Duodenal mucosa (tissue), 2 donors: ENCODE results near the gene TSC22D3.

Source experiments
- H3K27ac ChIP-seq: one replicate; pipeline ENCODE4 v1.7.0; 2013; ENCODE audit warnings: low read depth, low read length
- H3K27me3 ChIP-seq, 2 donors: one replicate each; pipeline ENCODE4 v1.7.0; 2013; ENCODE audit warnings: low read length in 2 of 2, control low read depth in 1 of 2; ENCODE audit not compliant: insufficient read depth in 2 of 2, control insufficient read depth in 1 of 2
- H3K36me3 ChIP-seq, 2 donors: one replicate each; pipeline ENCODE4 v1.7.0; 2013; ENCODE audit warnings: low read length in 2 of 2, control low read depth in 1 of 2; ENCODE audit not compliant: insufficient read depth in 2 of 2, control insufficient read depth in 1 of 2
- H3K4me1 ChIP-seq, 2 donors: one replicate each; pipeline ENCODE4 v1.7.0; 2013; ENCODE audit warnings: low read length in 2 of 2, control low read depth in 1 of 2; ENCODE audit not compliant: insufficient read depth in 2 of 2, control insufficient read depth in 1 of 2
- H3K4me3 ChIP-seq, 2 donors: one replicate each; pipeline ENCODE4 v1.7.0; 2013; ENCODE audit warnings: low read length in 2 of 2, low read depth in 1 of 2
- H3K9ac ChIP-seq, 2 donors: one replicate each; pipeline ENCODE4 v1.7.0; 2013; ENCODE audit warnings: low read length in 2 of 2, low read depth in 1 of 2
- H3K9me3 ChIP-seq, 2 donors: one replicate each; pipeline ENCODE4 v1.7.0; 2013; ENCODE audit warnings: low read length in 2 of 2, control low read depth in 1 of 2; ENCODE audit not compliant: control insufficient read depth in 1 of 2

The TSC22D3 gene

GRCh38 chrX:107776649-107777535 lies 1.3 kb upstream of the TSC22D3 start:
- H3K36me3 ChIP-seq: no peaks in the 10 kb centered on the region
- no peaks in the 10 kb centered on the region for H3K27me3 ChIP-seq
- H3K9me3 ChIP-seq: no peaks in the 10 kb centered on the region
- H3K9ac ChIP-seq: peak overlapping the region; percentile 39 to 54
- peak overlapping the region; percentile 77 for H3K4me3 ChIP-seq
- peaks cover 0 to 10% of the 10 kb centered on the region in 2 donors for H3K4me1 ChIP-seq
- H3K27ac ChIP-seq: peak overlapping the region; percentile 3

- Histone ChIP-seq H3K27ac (no peak overlapping the region), H3K4me3 (peak overlapping the region; percentile 77), H3K9ac (peak overlapping the region; percentile 49 to 54)
Measured at GRCh38 chrX:107775000-107775733, 420 bp downstream of the TSC22D3 start.

GRCh38 chrX:107773906-107774435 lies 1.6 kb downstream of the TSC22D3 start:
- Histone ChIP-seq H3K4me1 (peaks cover 0 to 10% of the 10 kb centered on the region in 2 donors), H3K4me3 (peak overlapping the region; percentile 77), H3K36me3 (no peaks in the 10 kb centered on the region), H3K27ac (no peak overlapping the region), H3K9ac (no peak overlapping the region), H3K9me3 (no peaks in the 10 kb centered on the region), H3K27me3 (no peaks in the 10 kb centered on the region)

More at GRCh38 chrX:107775000-107775733, 420 bp downstream of the TSC22D3 start:
- H3K9me3 ChIP-seq: no peaks in the 10 kb centered on the region
- no peaks in the 10 kb centered on the region for H3K36me3 ChIP-seq
- H3K4me1 ChIP-seq: peaks cover 0 to 10% of the 10 kb centered on the region in 2 donors
- no peaks in the 10 kb centered on the region for H3K27me3 ChIP-seq

- Histone ChIP-seq H3K27ac (no peak overlapping the region), H3K27me3 (no peaks in the 10 kb centered on the region), H3K4me3 (no peak overlapping the region), H3K9me3 (no peaks in the 10 kb centered on the region), H3K4me1 (peaks cover 0 to 10% of the 10 kb centered on the region in 2 donors), H3K9ac (no peak overlapping the region), H3K36me3 (no peaks in the 10 kb centered on the region)
Measured at GRCh38 chrX:107773206-107773605, 2.4 kb downstream of the TSC22D3 start.

- Histone ChIP-seq H3K4me3 (no peak overlapping the region), H3K36me3 (no peaks in the 10 kb centered on the region), H3K27me3 (no peaks in the 10 kb centered on the region), H3K9me3 (no peaks in the 10 kb centered on the region), H3K27ac (no peak overlapping the region), H3K4me1 (peaks cover 0 to under 1% of the 10 kb centered on the region in 2 donors), H3K9ac (no peak overlapping the region)
Measured at GRCh38 chrX:107769581-107770317, 5.8 kb downstream of the TSC22D3 start.

GRCh38 chrX:107768051-107768450 lies 7.5 kb downstream of the TSC22D3 start:
- H3K27me3 ChIP-seq: no peaks in the 10 kb centered on the region
- no peak overlapping the region for H3K9ac ChIP-seq
- no peaks in the 10 kb centered on the region for H3K9me3 ChIP-seq
- no peaks in the 10 kb centered on the region for H3K4me1 ChIP-seq
- H3K4me3 ChIP-seq: no peak overlapping the region
- H3K27ac ChIP-seq: no peak overlapping the region
- no peaks in the 10 kb centered on the region for H3K36me3 ChIP-seq

- Histone ChIP-seq H3K27ac (no peak overlapping the region), H3K9me3 (no peaks in the 10 kb centered on the region), H3K4me1 (no peaks in the 10 kb centered on the region)
Measured at GRCh38 chrX:107766470-107767150, 9.0 kb downstream of the TSC22D3 start.

GRCh38 chrX:107764845-107765608 lies 10.6 kb downstream of the TSC22D3 start:
- no peaks in the 10 kb centered on the region for H3K27me3 ChIP-seq
- H3K4me1 ChIP-seq: no peaks in the 10 kb centered on the region
- no peaks in the 10 kb centered on the region for H3K36me3 ChIP-seq
- no peak overlapping the region for H3K27ac ChIP-seq
- no peak overlapping the region for H3K4me3 ChIP-seq
- no peaks in the 10 kb centered on the region for H3K9me3 ChIP-seq
- H3K9ac ChIP-seq: no peak overlapping the region

More at GRCh38 chrX:107766470-107767150, 9.0 kb downstream of the TSC22D3 start:
- Histone ChIP-seq H3K4me3 (no peak overlapping the region), H3K36me3 (no peaks in the 10 kb centered on the region), H3K9ac (no peak overlapping the region), H3K27me3 (no peaks in the 10 kb centered on the region)

GRCh38 chrX:107763647-107764046 lies 11.9 kb downstream of the TSC22D3 start:
- no peak overlapping the region for H3K9ac ChIP-seq
- H3K27ac ChIP-seq: no peak overlapping the region
- H3K4me1 ChIP-seq: no peaks in the 10 kb centered on the region
- H3K9me3 ChIP-seq: no peaks in the 10 kb centered on the region
- H3K36me3 ChIP-seq: no peaks in the 10 kb centered on the region
- H3K27me3 ChIP-seq: no peaks in the 10 kb centered on the region
- H3K4me3 ChIP-seq: no peak overlapping the region
